Choroid plexus epithelial cell (primary cell): ENCODE data around the gene SNX25.
A peak's percentile ranks its signal among the peaks of the same experiment; 100 is the strongest.

Experiments
- DNase-seq: peaks from one replicate; pipeline ENCODE4 v3.0.0-alpha.2; 2010; ENCODE audit warnings: low read depth
- H3K4me3 ChIP-seq: 2 replicates; pipeline ENCODE4 v1.5.1; 2011; ENCODE audit warnings: low read depth, mild to moderate bottlenecking, control low read depth, low read length, moderate library complexity
- TF ChIP-seq, protein P1 (sequence below): conservative IDR thresholded peaks from 2 replicates; pipeline ENCODE4 v1.5.1; 2011; ENCODE audit warnings: low read depth, mild to moderate bottlenecking, control low read depth, inconsistent platforms, low read length, moderate library complexity

Gene SNX25

DNA sequence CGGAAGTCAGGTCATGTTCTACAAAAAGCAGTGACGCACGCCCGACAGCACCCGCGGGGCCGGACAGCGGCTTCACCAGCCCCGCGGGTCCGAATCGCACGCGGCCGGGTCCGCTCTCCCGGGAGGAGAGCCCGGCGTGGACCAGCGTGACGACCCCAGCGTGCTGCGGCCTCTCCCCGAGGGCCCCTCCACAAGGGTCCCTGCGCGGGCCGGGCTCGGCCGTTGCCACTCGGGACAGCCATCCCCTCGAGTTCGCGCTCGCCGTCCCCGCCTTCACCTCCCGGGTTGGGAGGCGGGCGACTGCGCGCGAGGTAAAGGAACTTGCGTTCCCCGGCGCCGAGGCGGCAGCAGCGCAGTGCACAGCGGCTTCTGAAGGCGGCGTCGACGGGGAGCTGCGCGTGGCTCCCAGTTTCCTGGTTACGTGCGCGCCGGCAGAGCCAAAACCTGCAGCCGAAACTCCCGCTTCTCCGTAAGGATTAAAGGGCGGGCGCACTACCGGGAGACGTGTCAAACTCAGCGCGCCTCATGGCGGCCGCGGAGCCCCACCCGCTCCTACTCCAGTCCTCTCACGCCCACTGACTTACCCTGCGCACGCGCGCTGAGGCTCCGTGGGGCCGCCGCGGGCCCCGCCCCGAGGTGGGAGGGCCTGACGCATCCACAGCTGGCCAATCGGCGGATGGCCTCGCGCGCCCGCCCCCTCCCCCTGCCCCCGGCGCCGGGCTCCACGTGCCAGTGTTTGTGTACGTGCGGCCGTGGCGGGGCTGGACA, 186.7 kb downstream of the SNX25 start:
- TF ChIP-seq, protein P1, sequence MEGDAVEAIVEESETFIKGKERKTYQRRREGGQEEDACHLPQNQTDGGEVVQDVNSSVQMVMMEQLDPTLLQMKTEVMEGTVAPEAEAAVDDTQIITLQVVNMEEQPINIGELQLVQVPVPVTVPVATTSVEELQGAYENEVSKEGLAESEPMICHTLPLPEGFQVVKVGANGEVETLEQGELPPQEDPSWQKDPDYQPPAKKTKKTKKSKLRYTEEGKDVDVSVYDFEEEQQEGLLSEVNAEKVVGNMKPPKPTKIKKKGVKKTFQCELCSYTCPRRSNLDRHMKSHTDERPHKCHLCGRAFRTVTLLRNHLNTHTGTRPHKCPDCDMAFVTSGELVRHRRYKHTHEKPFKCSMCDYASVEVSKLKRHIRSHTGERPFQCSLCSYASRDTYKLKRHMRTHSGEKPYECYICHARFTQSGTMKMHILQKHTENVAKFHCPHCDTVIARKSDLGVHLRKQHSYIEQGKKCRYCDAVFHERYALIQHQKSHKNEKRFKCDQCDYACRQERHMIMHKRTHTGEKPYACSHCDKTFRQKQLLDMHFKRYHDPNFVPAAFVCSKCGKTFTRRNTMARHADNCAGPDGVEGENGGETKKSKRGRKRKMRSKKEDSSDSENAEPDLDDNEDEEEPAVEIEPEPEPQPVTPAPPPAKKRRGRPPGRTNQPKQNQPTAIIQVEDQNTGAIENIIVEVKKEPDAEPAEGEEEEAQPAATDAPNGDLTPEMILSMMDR = no peak
- peak overlapping the region; percentile 77 for H3K4me3 ChIP-seq
- DNase-seq = peak; percentile 98

DNA sequence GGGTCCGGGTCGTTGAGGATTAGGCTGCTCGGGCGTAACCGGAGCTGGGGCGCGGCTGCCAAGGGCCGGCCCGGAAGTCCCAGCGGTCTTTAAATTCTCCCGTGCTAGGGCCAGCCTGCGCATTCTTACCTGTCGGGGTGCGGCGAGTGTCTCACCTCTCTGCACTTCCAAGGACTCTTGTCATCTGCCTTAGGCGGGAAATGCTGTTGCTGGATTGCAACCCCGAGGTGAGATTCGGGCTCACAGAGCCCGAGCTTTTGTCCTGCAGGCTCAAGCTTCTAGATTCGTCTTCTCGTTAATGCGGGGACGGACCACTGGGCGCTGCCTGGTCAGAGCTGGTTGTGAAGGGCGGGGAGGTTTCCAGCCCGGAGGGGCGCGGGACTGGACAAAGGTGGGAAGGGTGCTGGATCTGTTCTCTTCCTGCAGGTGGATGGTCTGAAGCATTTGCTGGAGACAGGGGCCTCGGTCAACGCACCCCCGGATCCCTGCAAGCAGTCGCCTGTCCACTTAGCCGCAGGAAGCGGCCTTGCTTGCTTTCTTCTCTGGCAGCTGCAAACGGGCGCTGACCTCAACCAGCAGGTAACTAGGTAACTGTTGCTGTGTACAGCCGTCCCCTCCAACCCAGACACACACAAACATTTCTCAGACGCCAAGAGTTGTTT, 187.5 kb downstream of the SNX25 start, which contains the start of gene ANKRD37:
Gene ANKRD37 (plus strand): TSS at position 118 of the 662 bp plus-strand sequence. CDS start 83 bp downstream, at position 201.
- H3K4me3 ChIP-seq = peak within 1 kb of the TSS; percentile 77
- DNase-seq = peak; percentile 78
- TF ChIP-seq, protein P1 = peak; percentile 16

GRCh38 chr4:185398618-185399017, 189.2 kb downstream of the SNX25 start:
- H3K4me3 ChIP-seq = no peak overlapping the region
- DNase-seq = no peak
- TF ChIP-seq, protein P1 = no peak

- no peak overlapping the region for H3K4me3 ChIP-seq
- TF ChIP-seq, protein P1 = no peak
- DNase-seq = no peak
These were observed 190.1 kb downstream of the SNX25 start for GRCh38 chr4:185399466-185399865.

DNA sequence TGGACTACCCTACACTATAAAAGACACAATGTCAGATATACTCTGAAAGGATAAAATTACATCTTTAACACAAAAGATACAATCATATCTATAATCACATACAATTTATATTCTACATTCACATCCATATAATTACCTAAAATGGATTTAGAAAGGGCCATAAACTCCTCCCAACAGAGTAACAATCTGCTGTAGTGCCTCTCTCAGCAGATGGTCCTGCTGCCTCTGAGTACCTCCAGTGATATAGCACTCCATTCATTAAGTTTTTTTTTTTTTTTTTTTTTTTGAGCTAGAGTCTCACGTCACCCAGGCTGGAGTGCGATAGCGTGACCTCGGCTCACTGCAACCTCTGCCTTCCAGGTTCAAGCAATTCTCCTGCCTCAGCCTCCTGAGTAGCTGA, 194.6 kb downstream of the SNX25 start:
- TF ChIP-seq, protein P1 = no peak
- DNase-seq = no peak
- H3K4me3 ChIP-seq = no peak overlapping the region

GRCh38 chr4:185405296-185405999, 196.1 kb downstream of the SNX25 start:
- TF ChIP-seq, protein P1 = no peak
- no peak for DNase-seq
- no peak overlapping the region for H3K4me3 ChIP-seq
